Nephron progenitor cell (in vitro differentiated cells): ENCODE results near the gene C22orf39.

ENCODE experiments used
- DNase-seq: peaks from one replicate; pipeline ENCODE4 v3.0.0; 2021
- H3K27ac Mint-ChIP-seq: 2 replicates; pipeline ENCODE4 v1.8.0; 2021; ENCODE audit warnings: mild to moderate bottlenecking, moderate library complexity, mixed read lengths
- H3K27me3 Mint-ChIP-seq: 2 replicates; pipeline ENCODE4 v1.8.0; 2021; ENCODE audit warnings: mild to moderate bottlenecking, low read depth, mixed read lengths; ENCODE audit not compliant: poor library complexity
- H3K36me3 Mint-ChIP-seq: 2 replicates; pipeline ENCODE4 v1.8.0; 2021; ENCODE audit warnings: low read depth, mixed read lengths
- H3K4me1 Mint-ChIP-seq: 2 replicates; pipeline ENCODE4 v1.8.0; 2021; ENCODE audit warnings: mixed read lengths
- H3K4me3 Mint-ChIP-seq: 2 replicates; pipeline ENCODE4 v1.8.0; 2021; ENCODE audit warnings: mild to moderate bottlenecking, moderate library complexity, mixed read lengths
- H3K9me3 Mint-ChIP-seq: 2 replicates; pipeline ENCODE4 v1.8.0; 2021; ENCODE audit warnings: mild to moderate bottlenecking, moderate library complexity, mixed read lengths
- TF ChIP-seq, protein P1 (sequence below): fragments of 200-600 bp; sonication (generic); IDR thresholded peaks from 2 replicates; pipeline ENCODE4 v1.5.0; 2021; ENCODE audit warnings: antibody characterized with exemption

C22orf39 gene

DNA sequence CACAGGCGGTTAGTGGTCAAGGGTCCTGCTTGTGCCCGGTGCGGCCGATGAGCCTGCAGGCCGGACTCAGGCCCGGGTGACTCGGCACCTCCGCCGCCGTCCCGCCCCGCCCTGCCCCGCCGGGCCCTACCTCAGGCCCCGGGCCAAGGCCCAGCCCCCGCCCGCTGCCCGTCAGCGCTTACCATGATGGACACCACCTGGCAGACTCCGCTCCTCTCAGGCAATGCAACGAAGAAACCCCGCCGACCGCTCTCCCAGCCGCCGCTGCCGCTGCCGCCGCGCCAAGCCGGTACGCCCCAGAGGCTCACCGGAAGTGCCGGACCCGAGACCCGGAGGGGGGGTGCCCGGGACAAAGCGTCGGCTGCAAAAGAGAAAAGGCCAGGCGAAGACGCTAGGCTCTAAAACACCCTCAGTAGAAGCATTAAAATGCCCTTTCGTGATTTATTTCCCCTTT lies 31.4 kb upstream of the C22orf39 start, which contains the start of gene UFD1:
TSS of gene UFD1 (minus strand) at position 293 of the 454 bp plus-strand sequence. CDS start at position 185, 108 bp downstream.
- peak; percentile 86 for DNase-seq
- Mint-ChIP-seq H3K27ac (peak within 1 kb of the TSS; percentile 100), H3K9me3 (no peaks in the 10 kb centered on the region), H3K36me3 (peaks cover 8% of the 10 kb centered on the region), H3K27me3 (peaks cover 3% of the 10 kb centered on the region), H3K4me1 (peaks cover 31% of the 10 kb centered on the region), H3K4me3 (peak within 1 kb of the TSS; percentile 99)
- TF ChIP-seq, protein P1, sequence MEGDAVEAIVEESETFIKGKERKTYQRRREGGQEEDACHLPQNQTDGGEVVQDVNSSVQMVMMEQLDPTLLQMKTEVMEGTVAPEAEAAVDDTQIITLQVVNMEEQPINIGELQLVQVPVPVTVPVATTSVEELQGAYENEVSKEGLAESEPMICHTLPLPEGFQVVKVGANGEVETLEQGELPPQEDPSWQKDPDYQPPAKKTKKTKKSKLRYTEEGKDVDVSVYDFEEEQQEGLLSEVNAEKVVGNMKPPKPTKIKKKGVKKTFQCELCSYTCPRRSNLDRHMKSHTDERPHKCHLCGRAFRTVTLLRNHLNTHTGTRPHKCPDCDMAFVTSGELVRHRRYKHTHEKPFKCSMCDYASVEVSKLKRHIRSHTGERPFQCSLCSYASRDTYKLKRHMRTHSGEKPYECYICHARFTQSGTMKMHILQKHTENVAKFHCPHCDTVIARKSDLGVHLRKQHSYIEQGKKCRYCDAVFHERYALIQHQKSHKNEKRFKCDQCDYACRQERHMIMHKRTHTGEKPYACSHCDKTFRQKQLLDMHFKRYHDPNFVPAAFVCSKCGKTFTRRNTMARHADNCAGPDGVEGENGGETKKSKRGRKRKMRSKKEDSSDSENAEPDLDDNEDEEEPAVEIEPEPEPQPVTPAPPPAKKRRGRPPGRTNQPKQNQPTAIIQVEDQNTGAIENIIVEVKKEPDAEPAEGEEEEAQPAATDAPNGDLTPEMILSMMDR = no peak

DNA sequence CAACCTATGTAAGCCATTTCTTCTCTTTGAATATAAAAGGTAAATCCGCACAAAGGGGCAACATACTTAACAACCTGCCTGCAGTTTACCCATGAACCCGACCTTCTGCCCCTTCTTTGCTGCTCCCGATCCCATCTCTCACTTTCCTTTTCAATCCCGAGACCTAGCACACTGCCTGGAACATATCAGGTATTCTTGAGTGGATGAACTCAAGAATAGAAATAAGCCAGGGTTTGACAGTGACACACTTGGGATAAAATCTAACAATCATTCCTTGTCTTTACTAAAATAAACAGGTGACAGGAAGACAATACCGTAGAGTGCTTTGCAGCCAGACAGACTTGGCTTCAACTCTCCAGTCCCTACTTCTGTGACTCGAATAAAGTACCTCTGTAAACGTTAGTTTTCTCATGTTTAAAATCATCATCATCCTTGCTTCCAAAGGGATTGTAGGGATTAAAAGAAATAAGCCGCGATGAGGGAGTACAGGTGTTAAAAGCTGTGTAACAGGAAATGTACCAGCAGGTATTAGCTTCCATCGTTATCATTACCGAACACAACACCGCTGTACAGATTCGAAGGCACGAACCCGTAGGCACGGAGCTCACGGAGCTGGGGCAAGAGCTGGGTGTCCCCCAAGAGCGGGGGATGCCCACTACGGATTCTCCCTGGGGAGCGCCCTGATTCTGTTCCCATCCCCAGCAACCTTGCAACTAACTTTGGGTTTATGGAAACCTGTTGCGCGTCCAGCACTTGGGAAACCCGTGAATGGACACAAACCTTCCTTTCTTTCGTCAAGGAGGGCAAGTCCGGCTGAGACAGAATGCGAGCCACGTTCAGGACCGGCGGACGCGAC lies 30.8 kb upstream of the C22orf39 start:
- peaks cover 3% of the 10 kb centered on the region for H3K27me3 Mint-ChIP-seq
- peaks cover 9% of the 10 kb centered on the region for H3K36me3 Mint-ChIP-seq
- TF ChIP-seq, protein P1 = no peak
- DNase-seq = no peak
- H3K4me1 Mint-ChIP-seq = peaks cover 31% of the 10 kb centered on the region
- peak overlapping the region; percentile 24 for H3K27ac Mint-ChIP-seq
- peak overlapping the region; percentile 99 for H3K4me3 Mint-ChIP-seq
- H3K9me3 Mint-ChIP-seq = no peaks in the 10 kb centered on the region

DNA sequence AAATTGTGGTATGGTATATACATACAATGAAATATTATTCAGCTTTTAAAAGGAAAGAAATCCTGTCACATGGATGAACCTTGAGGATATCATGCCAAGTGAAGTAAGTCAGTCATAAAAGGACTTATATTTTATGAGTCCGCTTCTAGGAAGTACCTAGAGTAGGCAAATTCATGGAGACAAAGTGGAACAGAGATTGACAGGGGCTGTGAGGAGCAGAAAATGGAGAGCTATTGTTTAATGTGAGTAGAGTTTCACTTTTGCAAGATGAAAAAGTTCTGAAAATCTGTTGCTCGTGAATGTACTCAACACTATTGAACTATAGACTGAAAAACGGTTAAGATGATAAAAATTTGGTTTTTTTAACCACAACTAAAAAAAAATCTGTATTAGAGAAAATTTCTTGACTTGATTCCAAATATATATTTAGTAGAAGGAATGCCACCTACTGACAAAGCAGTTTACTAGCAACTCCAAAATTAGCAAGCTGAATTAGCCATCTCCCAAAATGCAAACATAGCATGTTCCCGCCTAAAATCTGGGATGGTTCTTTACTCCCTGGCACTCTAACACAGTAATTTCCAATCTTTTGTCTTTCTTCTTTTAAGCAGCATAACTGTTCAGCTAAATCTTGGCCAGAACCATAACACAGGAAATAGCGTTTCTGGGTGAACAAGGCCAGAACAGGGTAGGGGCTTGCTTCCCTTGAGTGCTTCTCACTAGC lies 30.0 kb upstream of the C22orf39 start:
- Mint-ChIP-seq H3K4me1 (peaks cover 31% of the 10 kb centered on the region), H3K36me3 (peaks cover 10% of the 10 kb centered on the region), H3K4me3 (peak overlapping the region; percentile 99), H3K27me3 (peaks cover 3% of the 10 kb centered on the region), H3K27ac (no peak overlapping the region), H3K9me3 (no peaks in the 10 kb centered on the region)
- TF ChIP-seq, protein P1 = no peak
- no peak for DNase-seq

DNA sequence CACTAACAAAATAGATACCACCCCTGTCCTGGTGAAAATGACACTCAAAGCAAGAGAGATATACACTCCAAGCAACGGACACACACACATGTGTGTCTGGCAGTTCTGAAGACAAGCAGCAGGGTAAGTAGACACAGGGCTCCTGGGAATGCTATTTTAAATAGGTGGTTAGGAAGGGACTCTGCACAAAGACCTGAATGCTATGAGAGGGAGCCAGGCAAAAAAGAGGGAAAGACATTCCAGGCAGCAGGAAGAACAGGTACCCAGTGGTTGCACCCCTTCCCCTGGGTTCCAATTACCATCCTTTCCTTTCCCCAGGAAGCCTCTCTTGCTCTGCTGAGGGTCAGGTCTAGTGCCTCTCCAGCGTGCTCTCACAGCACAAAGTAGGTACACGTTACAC lies 28.5 kb upstream of the C22orf39 start:
- Mint-ChIP-seq H3K9me3 (no peaks in the 10 kb centered on the region), H3K27me3 (peaks cover 3% of the 10 kb centered on the region), H3K4me1 (peaks cover 30% of the 10 kb centered on the region), H3K4me3 (no peak overlapping the region), H3K27ac (no peak overlapping the region), H3K36me3 (peaks cover 22% of the 10 kb centered on the region)
- no peak for DNase-seq
- TF ChIP-seq, protein P1 = no peak

DNA sequence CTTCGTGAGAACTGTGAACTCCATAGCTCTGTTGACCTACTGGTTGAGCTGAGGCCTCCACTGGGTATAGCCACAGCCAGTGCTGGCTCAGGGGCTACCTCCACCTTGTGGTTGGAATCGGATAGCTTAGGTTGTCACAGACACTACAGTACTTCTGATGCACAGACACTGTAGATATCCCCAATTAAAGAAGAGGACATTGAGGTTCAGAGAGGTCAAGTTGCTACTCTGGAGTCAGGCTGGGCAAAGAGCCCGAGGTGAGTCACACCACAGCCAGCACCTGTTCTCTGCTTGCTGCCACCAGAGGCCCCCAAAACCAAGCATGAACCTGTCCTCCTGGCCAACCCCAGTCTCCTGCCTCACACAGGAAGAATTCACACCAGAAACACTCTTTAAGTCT lies 26.1 kb upstream of the C22orf39 start:
- DNase-seq = no peak
- TF ChIP-seq, protein P1 = no peak
- H3K27ac Mint-ChIP-seq = no peak overlapping the region
- no peaks in the 10 kb centered on the region for H3K27me3 Mint-ChIP-seq
- H3K4me3 Mint-ChIP-seq = no peak overlapping the region
- peaks cover 15% of the 10 kb centered on the region for H3K4me1 Mint-ChIP-seq
- H3K36me3 Mint-ChIP-seq = peaks cover 34% of the 10 kb centered on the region
- no peaks in the 10 kb centered on the region for H3K9me3 Mint-ChIP-seq
